NCI-H82 treated with DMSO at 0.1 percent for 48 hours (cell line): Measurements from ENCODE around the gene SH3RF3.

Experiments used
- DNase-seq: peaks from one replicate; lab custom pipeline; 2025; ENCODE audit not compliant: unreplicated experiment; lab: John Stamatoyannopoulos, UW

SH3RF3 gene

DNA sequence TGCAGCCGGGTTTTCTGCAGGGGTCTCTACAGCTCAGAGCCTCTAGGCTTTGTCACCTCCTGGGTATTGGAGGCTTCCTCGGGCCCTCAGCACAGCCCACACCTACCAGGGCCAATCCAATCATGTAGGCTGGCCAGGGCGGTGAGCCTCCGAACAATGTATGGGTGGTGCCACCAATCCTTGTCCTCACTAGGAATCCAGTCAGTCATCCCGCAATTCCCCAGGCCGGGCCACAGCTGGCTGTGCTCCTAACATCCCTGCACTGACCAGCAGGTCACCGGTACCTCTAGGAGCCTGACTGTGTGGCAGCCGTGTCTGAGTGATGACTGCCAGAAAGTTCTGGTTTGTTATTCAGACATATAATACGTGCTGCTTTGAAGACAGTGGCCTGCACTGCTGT is 129.4 kb downstream of the SH3RF3 start:
- DNase-seq, result no peak

DNA sequence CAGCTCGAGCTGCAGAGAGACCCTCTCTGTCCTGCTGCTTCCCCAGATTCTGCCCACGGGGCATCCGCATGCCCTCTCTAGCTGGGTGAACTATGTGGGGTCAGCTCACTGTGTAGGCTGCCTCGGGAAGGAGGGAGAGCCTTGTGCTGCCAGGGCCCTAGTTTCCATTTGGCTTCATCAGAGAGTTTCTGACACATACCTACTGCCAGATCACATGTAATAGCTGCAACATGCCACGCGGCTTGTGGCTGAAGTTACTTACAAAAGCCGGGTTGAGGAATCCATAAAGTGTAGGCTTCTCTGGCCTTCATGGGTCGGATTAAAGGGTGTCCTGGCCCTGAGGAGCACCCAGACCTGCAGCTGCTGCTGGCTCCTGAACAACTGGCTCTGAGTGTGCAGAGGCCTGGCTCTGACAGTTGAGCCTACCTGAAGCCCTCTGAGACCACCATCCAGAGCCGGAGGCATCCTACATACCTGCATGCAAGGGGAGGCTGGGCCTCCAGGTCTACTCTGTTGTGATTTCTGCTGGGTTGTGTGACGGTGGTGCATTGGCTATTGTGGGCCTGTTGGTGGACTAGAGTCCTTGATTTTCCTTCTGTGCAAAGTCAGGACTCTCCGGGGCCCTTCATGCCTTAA is 130.0 kb downstream of the SH3RF3 start:
- no peak for DNase-seq

DNA sequence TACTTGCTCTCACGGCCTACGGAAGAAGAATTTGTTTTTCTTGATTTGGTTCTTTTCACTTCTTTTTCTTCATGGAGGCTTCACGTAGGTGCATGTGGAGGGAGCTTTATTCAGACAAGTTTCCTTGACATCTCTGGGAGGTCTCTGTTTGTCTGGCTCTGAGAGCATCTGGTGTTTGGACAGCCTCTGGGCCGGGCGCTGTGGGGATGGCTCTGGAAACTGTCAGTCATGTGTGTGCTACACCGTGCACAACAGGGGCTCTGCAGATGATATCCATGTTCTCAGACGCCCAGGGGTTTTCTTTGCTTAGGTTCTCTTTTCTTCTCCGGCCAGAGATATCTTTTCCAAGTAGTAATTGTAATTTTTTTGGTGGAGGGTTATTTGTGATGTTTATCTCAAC is 130.7 kb downstream of the SH3RF3 start:
- DNase-seq, result no peak

DNA sequence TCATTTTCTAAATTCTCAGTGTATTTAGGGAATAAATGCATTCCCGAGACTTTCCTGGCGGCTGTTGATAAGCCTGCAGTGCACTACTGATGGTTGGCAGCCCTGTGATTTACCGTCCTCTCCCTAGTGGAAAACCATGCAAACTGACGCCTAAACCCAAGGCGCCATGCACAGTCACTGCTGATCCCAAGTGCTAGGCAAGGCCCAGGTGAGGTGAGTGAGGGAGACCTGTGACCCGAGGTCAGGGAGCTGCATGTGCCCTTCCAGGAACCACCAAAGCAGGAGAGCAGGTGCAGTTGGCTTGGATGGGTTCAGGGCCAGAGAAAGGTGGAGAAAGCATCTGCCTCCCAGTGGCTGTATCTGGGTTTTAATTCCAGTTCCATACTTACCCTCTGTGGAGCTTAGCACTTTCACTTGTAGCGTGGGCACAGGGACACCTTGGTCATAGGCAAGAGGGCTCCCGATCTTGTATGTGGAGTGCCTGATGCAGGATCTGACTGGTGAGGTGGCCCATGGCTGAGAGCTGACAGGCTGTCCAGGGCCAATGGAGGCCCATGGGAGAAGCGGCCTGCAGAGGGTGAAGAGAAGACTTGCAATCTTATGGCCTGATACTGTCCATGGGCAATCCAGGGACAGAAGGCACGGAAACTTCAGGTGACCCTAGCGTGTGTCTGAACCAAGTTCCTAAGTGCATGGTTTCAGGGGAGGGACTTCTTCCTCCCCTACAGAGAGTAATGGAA is 131.3 kb downstream of the SH3RF3 start:
- DNase-seq, result no peak

DNA sequence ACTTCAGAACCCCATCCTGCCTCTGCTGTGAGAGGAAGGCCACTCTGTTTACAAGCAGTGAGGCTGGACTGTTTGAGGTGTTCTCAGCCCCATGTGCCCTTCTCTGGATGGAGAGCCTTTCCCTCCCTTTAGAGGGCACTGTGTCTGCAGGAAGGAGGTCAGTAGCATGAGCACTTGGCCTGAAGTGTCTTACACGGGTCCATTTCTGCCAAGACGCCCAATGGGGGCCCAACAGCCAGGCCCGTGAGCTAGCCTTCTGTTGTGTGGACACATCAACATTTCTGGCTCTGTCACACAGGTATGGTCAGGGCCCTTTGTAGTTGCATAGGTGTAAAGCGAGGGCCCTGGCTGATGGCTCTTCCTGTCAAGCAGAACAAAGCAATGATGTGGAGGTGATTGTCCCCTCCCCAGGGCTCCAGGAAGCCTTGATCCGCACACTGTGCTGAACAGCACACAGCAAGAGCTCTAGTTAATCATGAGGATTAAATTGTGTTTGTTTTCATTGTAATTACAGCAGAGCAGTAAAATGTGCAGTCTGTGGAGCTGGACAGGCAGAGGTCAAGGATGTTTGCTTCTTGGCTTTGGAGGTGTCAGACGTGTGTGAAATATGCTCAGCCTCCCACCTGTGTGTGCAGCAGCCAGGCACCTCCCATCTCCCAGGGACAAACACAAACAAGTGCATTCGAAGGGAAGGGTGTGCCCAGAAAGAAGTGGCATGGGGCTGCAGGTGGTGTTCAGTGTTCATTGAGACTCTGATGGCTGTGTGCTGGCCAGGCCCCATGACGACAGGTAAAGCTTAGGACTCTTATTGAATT is 132.1 kb downstream of the SH3RF3 start:
- no peak for DNase-seq

DNA sequence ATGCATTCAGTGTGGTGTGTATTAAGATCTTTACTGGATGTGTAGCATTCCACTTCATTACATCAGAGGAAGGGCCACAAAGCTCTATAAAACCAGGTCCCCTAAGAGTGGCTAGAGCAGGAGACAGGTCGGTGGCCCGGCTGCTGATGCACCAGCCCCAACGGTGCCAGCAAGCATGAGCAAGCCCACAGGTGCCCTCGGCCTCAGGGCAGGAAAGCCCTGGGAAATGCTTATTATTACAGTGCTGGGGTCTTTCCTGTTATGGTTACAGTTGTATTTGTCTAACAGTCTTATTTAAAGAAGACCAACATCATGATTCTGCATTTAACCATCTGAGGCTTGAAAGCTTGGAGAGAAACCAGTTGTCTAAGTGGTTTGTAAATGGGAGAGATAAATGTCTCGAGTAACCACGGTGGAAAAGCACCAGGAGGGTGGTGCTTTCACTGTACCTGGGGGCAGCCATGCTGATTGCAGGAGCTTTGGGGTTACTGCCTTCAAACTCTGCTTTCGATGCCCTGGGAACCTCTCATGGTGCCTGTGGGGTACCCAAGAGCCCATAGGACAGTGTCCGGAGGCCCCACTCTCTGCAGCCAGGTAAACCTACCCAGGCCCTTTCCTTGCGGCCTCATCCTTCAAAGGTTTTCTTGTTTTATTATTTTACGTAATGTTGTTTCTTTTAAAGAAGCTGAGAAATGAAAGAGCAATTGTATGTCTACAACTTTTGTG is 133.1 kb downstream of the SH3RF3 start:
- DNase-seq, result no peak

DNA sequence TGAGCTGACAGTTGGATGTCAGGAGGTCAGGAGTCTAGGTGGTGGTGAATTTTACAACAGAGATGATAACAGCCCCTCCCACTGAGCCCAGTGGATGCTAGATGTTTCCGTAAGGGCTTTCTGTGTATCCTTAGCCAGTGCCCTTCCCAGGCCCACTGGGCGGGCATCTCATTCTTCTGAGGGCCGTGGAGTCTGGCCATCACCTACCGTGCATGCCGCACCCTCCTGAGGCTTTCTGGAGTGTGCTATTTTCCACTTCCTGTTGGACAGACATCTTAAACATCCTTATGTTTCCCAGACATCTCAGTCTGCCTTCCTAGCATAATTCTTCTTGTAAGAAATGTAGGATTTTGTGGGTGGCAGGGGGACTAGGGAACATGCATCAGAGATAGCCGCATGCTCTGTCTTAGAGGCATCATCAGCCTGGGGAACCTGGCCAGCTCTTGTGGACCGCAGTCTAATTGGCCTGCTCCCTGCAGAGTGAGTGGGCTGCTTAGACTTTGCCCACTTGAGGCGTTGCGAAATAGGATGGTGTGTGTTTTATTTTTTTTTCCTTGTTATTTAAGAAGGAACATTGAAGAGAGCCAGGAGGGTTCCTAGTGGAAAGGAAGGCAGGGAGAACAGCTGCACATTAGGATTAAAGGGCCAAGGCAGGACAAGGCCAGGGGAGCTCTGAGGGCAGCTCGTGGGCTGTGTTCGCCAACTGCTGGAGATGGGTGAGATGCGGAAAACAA is 135.8 kb downstream of the SH3RF3 start:
- peak; percentile 54 for DNase-seq

DNA sequence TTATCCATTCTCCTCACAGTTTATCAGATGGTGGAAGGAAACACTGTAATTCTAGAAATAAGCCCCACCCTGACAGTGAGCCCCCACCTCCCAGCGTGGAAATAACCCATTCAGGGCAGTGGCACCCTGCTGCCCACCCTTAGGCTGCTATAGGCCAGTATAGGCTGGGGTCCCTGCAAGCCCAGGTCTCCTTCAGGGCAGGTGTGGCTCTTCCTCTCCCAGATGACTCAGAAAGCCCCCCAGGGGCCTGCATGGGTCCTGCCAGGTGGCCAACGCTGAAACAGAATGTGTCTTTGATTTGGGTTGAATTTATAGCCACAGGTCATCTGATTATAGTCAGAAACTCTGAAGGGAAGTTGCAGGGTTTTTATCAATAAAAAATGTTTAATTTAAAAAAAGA is 136.4 kb downstream of the SH3RF3 start:
- no peak for DNase-seq

DNA sequence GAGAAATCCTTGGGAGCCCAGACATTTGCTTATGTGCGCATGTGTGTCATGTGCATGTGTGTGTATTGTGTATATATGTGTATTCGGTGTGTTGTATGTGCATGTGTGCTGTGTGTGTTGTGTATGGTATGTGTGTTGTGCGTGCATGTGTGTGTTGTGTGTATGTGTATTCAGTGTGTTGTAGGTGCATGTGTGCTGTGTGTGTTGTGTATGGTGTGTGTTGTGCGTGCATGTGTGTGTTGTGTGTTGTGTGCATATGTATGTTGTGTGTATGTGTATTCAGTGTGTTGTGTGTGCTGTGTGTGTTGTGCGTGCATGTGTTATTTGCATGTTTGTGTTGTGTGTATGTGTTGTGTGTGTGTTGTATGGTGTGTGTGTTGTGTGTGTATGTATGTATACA is 136.9 kb downstream of the SH3RF3 start:
- DNase-seq, result no peak

DNA sequence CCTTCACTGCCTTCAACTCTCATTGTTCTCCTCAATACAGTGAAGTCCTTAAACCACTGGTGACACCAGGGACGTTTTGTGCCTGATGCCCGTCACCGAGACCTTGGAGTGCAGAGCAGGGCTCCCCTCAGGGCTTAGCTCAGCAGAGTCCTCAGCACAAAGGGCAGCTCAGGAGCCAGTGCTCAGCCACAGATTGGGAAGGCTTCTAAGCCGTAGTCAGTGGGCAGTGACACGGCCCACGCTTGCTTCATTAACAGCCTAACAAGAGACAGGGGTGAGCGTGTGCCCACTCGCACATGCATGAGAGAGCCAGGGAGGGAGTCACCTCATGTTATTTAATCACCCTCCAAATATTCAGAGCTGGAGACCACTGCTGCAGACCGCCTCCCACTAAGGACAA is 137.5 kb downstream of the SH3RF3 start:
- no peak for DNase-seq

DNA sequence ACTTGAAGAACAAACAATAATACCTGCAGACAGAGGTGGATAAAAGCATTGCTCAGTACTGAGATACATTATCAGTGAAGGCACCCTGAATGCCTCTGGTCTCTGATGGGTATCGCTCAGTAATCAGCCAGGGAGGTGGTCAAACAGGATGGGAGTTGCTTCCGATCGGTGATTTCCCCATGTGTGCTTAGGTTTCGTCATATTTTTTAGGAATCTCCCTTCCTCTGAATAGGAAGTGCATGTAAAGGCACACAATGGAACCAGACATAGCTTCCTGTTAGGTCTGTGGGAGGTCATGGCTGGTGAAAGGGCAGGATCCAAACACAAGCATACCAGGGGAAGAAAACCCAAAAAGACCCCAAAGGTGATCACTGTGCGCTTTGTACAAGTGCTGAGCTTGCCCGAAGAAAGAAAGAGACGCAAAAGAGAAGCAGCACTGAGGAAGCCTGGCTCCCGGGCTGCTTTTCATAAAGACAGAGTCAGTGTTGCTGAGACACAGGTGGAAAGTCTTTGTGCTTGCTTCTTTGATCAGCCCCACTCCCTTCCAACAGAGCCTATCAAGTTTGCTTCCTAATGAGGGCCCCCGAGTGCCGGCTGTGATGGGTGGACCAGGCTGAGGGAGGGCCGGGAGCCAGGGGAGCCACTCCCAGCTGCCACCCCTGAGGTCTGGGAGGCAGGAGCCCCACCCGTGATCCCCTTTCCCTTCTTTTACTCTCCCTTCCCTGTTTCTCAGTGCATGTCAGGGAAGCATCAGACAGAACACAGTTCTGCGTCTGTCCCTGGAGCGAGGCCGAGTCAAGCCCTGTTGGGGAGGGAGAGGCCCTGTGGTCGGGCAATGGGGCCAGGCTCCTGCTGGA is 138.2 kb downstream of the SH3RF3 start:
- no peak for DNase-seq

DNA sequence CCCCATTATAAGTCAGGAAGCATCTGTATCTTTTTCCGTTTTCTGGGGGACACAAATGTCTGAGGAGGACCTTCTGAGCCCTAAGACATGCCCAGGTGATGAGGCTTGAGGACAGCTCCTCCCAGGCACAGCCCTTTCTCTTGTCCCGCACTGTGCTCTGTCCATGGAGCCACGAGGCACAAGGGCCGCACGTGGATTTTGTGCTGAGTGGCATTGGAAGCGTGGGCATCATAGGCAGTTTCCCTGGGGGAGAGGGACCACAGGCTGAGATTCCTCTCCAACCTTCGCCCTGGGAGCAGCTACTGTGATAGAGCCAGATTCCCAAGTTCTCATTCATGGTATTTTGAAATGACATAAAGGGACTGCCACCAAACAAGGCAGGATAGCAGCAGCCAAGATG is 139.9 kb downstream of the SH3RF3 start:
- DNase-seq, result no peak

DNA sequence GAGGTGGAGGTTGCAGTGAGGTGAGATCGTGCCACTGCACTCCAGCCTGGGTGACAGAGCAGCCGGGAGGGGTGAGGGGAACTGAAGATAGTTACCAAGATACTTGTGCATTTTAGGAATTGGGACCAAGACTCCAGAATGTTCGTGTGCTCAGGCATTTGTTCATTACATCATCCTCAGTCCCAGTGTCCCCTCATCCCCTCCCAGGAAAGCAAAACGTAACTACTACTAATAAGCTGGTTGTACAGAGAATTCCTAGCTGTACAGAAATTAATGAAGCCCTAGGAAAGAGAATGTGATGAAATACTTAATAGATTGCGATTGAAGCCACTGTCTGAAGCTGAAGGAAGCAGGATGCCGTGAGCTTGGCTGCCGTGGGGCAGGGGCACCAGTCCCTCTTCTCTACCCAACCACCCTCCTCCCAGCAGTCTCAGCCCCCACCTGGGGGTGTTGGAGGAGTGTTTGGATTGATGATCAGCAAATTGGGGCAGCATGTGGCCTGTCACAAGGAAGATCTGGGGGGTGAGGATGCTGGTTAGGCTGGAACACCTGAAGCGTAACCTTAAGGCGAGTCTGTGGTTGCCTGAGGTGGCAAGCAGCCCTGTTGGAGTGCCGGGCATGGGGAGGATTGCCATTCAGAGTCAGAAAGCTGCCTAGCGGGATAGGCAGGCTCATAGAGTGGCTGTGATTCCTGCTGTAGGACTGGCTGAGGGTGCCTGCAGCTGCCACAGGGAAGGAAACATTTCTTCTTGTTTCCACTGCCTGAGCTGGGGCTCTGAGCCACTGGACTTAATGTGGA is 140.9 kb downstream of the SH3RF3 start:
- DNase-seq, result no peak

DNA sequence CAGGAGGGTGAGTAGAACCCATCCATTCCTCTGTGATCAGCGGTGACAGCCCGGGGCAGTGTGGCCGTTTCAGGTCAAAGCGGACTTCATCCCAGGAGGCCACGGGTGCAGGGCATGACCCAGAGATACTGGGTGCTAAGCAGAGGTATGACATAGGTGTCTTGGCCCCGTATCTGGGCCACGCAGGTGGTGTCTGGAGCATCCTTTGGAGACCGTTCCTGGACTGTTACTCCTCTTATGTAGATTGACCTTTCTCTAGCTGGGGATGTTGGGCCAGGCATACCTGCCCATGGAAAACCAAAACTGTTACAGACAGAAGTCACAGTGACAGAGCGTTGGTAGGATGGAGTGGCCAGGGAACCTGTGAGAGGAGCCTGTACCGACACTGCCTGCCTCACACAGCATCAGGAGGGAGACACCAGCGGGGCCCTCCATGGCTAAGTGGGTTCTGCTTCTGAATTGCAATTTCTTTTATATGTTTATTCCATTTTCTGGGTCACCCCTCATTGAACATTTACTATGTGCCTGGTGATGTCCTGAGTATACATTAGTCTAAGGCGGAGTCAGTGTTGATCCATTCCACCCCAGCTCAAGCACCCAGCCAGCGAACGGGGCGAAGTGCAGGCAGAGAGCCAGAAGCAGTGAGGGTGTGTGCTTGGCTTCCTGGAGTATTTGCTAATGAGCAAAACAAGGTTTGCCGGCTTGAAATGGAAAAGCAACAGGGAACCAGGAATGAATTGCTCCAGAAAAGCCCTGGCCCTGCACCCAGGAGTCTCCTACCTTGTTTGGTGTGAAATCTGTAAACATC is 141.7 kb downstream of the SH3RF3 start:
- no peak for DNase-seq

DNA sequence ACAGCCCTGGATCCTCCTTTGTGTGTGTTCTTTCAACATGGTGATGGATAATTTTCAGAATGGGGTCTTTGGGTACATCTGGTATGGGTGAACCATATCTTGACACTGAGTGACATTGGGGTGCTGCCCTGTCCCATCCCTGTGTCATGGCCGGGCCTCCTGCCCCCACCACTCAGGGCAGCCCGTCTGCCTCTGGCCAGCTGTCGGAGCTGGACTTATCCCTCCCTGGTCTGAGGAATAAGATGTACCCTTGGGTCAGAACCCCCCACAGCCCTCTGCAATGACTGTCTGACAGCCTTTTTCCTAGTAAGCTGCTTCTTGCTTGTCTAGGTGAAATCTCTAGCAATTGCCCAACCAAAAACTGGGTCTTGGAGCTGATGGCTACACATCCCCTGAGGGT is 142.9 kb downstream of the SH3RF3 start:
- DNase-seq, result no peak

DNA sequence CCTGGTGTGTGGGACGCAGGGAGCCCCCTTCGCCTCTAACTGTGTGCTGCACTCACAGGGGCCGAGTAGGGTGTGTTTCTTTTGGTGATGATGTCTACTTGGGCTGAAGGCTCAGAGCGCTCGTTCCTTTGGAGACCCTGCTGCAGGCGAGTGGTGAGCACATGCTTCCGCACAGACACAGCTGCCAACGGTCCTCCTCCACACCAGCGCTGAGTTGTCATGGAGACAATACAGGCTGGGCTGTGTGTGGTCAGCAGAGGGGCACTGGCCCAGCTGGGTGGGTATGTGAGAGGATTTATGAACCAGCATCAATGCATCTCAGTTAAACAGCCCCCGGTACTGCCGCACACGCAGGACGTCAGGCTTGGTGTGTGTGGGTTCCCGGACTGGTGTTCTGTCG is 143.5 kb downstream of the SH3RF3 start:
- no peak for DNase-seq

DNA sequence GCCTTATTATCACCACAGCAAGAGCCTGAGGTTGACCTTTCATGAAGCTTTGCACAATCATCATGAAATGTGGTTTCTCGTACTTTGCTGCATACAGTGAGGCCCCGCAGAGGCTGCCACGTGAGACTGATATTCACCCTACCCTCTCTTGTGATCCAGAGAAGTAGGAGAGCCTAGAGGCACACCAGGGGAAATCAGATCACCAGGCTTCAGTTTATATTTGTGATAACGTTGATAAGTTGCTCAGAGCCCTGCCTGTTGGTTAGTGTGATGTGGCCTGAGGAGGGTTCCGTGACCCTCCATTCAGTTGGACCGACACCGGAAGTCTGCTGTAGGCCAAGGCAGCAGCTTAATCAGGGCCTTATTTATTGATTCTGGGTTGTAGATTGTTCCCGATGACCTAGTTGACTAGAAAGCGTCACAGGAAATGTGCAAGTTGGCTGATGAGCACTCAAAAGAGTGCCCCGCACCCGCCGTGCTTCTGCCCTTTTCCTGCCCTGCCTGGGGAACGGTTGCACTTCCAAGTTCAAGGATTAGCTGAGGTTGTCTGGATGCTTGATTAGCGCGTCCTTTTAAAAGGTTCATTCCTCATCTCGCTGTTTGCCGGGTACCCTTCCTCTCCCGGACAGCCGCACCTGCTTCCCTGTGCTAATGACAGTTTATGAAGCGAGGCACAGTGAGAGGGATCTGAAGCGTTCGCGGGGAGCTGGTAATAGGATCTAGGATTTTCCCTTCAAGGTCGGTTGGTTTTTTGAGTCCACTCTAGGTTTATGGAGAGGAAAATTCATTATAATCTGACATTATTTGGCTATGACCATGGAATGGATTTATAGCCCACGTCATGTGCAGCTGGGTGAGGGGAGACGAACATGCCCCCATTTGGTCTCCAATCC is 146.4 kb downstream of the SH3RF3 start:
- DNase-seq, result peak; percentile 55
